SU-DHL-6 (cell line): ENCODE measurements around the gene OLFML2B.

ENCODE experiments used
- EZH2phosphoT487 ChIP-seq: fragments of 200-600 bp; sonication (generic), shearing (Covaris generic); conservative IDR thresholded peaks from 2 replicates; pipeline ENCODE4 v1.6.1; 2018; ENCODE audit warnings: mild to moderate bottlenecking, antibody characterized with exemption, low read length, moderate library complexity, mixed read lengths
- TF ChIP-seq, protein P1 (sequence below): fragments of 200-600 bp; sonication (generic); IDR thresholded peaks from one replicate; pipeline ENCODE4 v1.5.1; 2017; ENCODE audit warnings: antibody characterized with exemption, mild to moderate bottlenecking, low read length, moderate library complexity; ENCODE audit not compliant: insufficient read depth, poor library complexity, severe bottlenecking

DNA sequence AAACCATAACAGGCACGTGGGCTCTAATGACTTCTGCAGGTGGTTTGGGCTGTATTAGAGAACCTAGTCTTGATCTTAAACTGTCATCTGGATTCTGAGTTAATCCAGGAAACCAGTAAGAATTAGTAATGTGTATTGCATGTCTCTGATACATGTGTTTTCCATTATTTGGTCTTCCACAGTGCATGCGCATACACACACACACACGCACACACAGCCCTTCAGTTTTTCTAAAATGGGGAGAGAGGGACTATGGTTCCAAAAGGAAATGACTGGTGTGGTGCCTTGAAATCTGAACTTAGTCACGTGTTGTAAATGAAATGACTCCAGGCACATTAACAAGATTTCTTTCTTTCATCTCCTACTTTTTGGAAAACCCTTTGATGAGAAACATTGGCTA is 67.6 kb downstream of the OLFML2B start:
- TF ChIP-seq, protein P1, sequence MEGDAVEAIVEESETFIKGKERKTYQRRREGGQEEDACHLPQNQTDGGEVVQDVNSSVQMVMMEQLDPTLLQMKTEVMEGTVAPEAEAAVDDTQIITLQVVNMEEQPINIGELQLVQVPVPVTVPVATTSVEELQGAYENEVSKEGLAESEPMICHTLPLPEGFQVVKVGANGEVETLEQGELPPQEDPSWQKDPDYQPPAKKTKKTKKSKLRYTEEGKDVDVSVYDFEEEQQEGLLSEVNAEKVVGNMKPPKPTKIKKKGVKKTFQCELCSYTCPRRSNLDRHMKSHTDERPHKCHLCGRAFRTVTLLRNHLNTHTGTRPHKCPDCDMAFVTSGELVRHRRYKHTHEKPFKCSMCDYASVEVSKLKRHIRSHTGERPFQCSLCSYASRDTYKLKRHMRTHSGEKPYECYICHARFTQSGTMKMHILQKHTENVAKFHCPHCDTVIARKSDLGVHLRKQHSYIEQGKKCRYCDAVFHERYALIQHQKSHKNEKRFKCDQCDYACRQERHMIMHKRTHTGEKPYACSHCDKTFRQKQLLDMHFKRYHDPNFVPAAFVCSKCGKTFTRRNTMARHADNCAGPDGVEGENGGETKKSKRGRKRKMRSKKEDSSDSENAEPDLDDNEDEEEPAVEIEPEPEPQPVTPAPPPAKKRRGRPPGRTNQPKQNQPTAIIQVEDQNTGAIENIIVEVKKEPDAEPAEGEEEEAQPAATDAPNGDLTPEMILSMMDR: no peak
- no peak for TF ChIP-seq EZH2phosphoT487
